Breast epithelium (tissue), 4 donors: ENCODE measurements around the gene MOGAT3. TPM values are rescaled to one million over a fixed set of nuclear protein-coding genes. Genes with fewer than 3 reads are reported as not detected.

Source experiments
- DNase-seq, 2 donors: peaks; one replicate each; pipeline ENCODE4 v3.0.0-alpha.2; 2019; ENCODE audit warnings: low spot score in 2 of 2
- H3K27ac ChIP-seq, 2 donors: fragments of 200-600 bp; sonication (generic) in 1 of 2; one replicate each; pipeline ENCODE4 v1.5.1; 2016 to 2019; ENCODE audit warnings: mild to moderate bottlenecking in 1 of 2
- H3K27me3 ChIP-seq, 2 donors: fragments of 200-600 bp; sonication (generic) in 1 of 2; one replicate each; pipeline versions ENCODE4 v1.5.1 to v1.6.0; 2017 to 2019; ENCODE audit warnings: control low read depth in 1 of 2, mild to moderate bottlenecking in 1 of 2
- H3K36me3 ChIP-seq: fragments of 200-600 bp; one replicate; pipeline ENCODE4 v1.5.1; 2019
- H3K4me1 ChIP-seq, 2 donors: fragments of 200-600 bp; sonication (generic); one replicate each; pipeline ENCODE4 v1.5.1; 2016 to 2019; ENCODE audit warnings: control low read depth in 1 of 2
- H3K4me3 ChIP-seq, 3 donors: fragments of 200-600 bp; sonication (generic); 1 replicate in 2 of 3; 2 replicates in 1 of 3; pipeline ENCODE4 v1.5.1; 2016 to 2019; ENCODE audit warnings: mild to moderate bottlenecking in 3 of 3, moderate library complexity in 2 of 3
- H3K9me3 ChIP-seq, 2 donors: fragments of 200-600 bp; sonication (generic) in 1 of 2; one replicate each; pipeline ENCODE4 v1.5.1; 2016 to 2019; ENCODE audit warnings: control low read depth in 1 of 2
- CTCF ChIP-seq, 3 donors: fragments of 450-650 bp; IDR thresholded peaks; one replicate each; pipeline ENCODE4 v1.5.1; 2016 to 2017; ENCODE audit warnings: antibody characterized with exemption in 3 of 3, mild to moderate bottlenecking in 3 of 3, moderate library complexity in 3 of 3
- POLR2A ChIP-seq: fragments of 450-650 bp; IDR thresholded peaks from one replicate; pipeline ENCODE4 v1.6.1; 2016; ENCODE audit warnings: antibody characterized with exemption, mild to moderate bottlenecking, moderate library complexity
- POLR2AphosphoS5 ChIP-seq, 3 donors: sonication (generic); formaldehyde crosslinking; IDR thresholded peaks; one replicate each; pipeline ENCODE4 v1.6.1; 2017; ENCODE audit warnings: antibody characterized with exemption in 3 of 3
- intact Hi-C: fragments of 100-400 bp; cut with DNase I; formaldehyde crosslinking; loops from one replicate; pipeline ENCODE4 v1.15.1; 2023; ENCODE audit warnings: low total_unique reads
- total RNA-seq, 3 donors: library from RNA; depleted of rRNA; stranded (reverse); fragments of >200 nt; gene quantifications; one replicate each; pipeline ENCODE4 v1.1.0, GENCODE V29; 2016

The MOGAT3 gene
- total RNA-seq, 3 donors from 2014 or later = 2.6 TPM; not detected in 2

DNA sequence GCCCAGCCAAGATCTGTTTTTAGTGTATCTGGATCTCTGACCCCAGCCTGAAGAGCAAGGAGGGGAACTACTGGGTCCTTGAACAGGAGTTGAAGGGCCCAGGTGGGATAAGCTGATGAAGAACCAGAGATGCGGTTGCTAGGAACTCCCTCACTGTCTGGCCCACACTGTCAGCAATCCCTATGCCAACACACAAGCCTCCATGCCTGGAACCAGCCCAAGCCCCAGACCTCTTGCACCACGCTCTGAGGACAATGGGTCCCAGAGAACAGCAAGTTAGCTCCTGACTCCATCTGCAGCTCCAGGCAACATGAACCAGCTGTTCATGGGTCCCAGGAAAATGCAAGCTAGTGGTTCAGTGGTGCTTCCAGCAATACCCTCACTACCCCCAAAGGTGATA lies 23.2 kb downstream of the MOGAT3 start:
- Histone ChIP-seq H3K27me3 (peaks cover 17 to 84% of the 10 kb centered on the region in 2 donors), H3K4me3 (no peak overlapping the region), H3K9me3 (no peaks in the 10 kb centered on the region), H3K4me1 (peaks cover 0 to 10% of the 10 kb centered on the region in 2 donors), H3K27ac (no peak overlapping the region), H3K36me3 (no peaks in the 10 kb centered on the region)
- DNase-seq = no peak
- intact Hi-C loops = no loop called here
- TF ChIP-seq POLR2AphosphoS5 (IDR thresholded peaks at IDR 0.05) (no peak), POLR2A (no peak), CTCF (IDR thresholded peaks at IDR 0.05) (no peak)

GRCh38 chr7:101175664-101176063 lies 25.2 kb downstream of the MOGAT3 start:
- H3K27ac ChIP-seq = no peak overlapping the region
- no peaks in the 10 kb centered on the region for H3K36me3 ChIP-seq
- H3K27me3 ChIP-seq = peaks cover 26 to 95% of the 10 kb centered on the region in 2 donors
- H3K4me3 ChIP-seq = no peak overlapping the region
- no peak for DNase-seq
- TF ChIP-seq POLR2AphosphoS5 (IDR thresholded peaks at IDR 0.05) = no peak
- intact Hi-C loops = no loop called here
- no peaks in the 10 kb centered on the region for H3K9me3 ChIP-seq
- H3K4me1 ChIP-seq = peaks cover 0 to 17% of the 10 kb centered on the region in 2 donors

DNA sequence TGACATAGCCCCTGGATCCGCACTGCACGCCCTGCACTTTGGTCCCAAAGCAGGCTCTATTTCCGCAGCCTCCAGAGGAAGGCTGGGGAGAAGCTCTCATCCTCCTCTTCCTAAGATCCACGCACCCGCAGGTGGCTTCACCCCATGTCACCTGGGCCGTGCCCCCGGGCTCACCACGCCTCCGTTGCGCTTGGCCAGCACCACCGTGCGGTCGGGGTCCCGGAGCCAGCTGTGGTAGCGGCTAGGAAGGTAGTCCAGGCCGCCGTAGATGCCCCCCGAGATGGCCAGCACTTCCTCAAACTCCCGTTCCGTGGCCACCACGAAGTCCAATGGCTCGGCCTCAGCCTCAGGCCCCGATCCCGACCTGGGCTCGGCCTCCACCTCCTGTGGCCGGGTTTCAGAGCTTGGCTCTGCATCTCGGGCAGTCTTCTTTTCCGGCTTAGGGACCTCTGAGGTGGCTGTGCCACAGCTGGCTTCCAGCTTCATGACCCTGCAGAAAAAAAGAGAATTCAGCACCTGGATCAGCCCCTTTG lies 26.4 kb downstream of the MOGAT3 start:
- Histone ChIP-seq H3K27ac (no peak overlapping the region), H3K27me3 (peaks cover 21 to 95% of the 10 kb centered on the region in 2 donors), H3K4me1 (peaks cover 0 to 9% of the 10 kb centered on the region in 2 donors), H3K4me3 (no peak overlapping the region), H3K36me3 (no peaks in the 10 kb centered on the region), H3K9me3 (no peaks in the 10 kb centered on the region)
- no peak for DNase-seq
- intact Hi-C loops = no loop called here
- no peak for TF ChIP-seq CTCF (IDR thresholded peaks at IDR 0.05)
- no peak for TF ChIP-seq POLR2A
- TF ChIP-seq POLR2AphosphoS5 (IDR thresholded peaks at IDR 0.05) = no peak

DNA sequence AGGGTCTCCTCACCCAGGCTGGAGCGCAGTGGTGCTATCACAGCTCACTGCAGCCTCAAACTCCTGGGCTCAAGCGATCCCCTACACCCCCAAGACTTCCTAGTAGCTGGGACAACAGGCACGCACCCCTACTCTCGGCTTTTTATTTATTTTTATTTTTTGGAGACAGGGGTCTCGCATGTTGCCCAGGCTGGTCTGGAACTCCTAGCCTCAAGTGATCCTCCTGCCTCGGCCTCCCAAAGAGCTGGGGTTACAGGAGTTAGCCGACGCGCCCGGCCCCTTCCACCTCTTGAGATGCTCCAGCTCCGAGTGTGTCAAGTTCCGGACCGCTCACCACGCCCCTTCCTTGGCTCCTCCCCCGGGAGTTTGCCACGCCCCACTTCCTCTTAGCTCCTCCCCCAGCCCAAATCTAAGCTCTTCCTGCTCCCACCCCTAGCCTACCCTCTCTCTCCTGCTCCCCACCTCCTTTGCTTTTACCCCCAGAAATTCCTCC lies 27.0 kb downstream of the MOGAT3 start:
- TF ChIP-seq POLR2AphosphoS5 (IDR thresholded peaks at IDR 0.05) = no peak
- no peak for TF ChIP-seq CTCF (IDR thresholded peaks at IDR 0.05)
- no peak for TF ChIP-seq POLR2A
- no peak for DNase-seq
- H3K4me3 ChIP-seq = peak overlapping the region in 1 of 3 donors; percentile 53
- peaks cover 0 to 9% of the 10 kb centered on the region in 2 donors for H3K4me1 ChIP-seq
- H3K9me3 ChIP-seq = no peaks in the 10 kb centered on the region
- intact Hi-C loops = no loop called here
- H3K36me3 ChIP-seq = no peaks in the 10 kb centered on the region
- H3K27ac ChIP-seq = no peak overlapping the region
- peaks cover 23 to 95% of the 10 kb centered on the region in 2 donors for H3K27me3 ChIP-seq

DNA sequence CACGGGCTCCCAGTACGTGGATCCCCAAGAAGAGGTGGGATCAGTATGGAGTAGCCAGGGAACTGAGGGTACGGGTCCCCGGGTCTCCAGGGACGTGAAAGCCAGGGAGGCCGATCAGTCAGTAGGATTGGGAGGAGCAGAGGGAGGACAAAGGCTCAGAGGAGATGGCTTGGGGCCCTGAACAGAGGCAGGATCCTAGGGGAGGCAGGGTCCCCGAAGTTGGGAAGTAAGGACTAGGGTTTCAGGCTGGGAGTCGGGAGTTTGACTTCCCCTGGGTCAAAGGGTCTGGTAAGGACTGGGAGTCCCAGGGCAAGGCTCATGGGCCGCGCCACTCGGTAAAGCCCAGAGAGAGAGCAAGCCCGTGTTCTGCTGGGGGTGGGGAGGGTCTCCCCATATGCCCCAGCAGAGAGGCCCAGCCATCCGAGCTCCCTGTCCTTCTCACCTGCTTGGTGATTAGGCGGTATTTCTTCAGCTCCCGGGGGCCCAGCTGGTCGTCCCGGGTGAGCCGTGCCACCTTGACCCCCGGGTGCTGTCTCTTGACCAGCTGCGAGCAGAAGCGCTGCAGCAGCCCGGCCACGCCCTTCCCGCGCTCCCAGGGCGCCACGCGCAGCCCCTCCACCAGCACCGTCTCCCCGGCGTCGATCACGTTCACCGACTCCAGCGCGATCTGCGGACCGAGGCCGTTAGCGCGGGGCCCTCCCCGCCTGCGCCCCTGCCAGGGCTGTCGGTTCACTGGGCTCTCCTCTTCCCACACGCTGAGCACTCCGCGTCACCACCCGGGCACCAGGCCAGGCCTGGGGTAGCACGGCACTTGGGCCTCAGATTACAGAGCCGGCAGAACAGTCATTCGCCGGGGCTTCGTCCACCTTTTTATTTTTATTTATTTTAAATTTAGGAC lies 27.7 kb downstream of the MOGAT3 start:
- peaks cover 0 to 9% of the 10 kb centered on the region in 2 donors for H3K4me1 ChIP-seq
- intact Hi-C loops = no loop called here
- H3K36me3 ChIP-seq = no peaks in the 10 kb centered on the region
- DNase-seq = peak in 1 of 2 donors; percentile 31
- no peak for TF ChIP-seq POLR2A
- no peak for TF ChIP-seq CTCF (IDR thresholded peaks at IDR 0.05)
- no peak for TF ChIP-seq POLR2AphosphoS5 (IDR thresholded peaks at IDR 0.05)
- no peaks in the 10 kb centered on the region for H3K9me3 ChIP-seq
- no peak overlapping the region for H3K27ac ChIP-seq
- H3K4me3 ChIP-seq = peak overlapping the region in 2 of 3 donors; percentile 15 to 53
- peaks cover 26 to 97% of the 10 kb centered on the region in 2 donors for H3K27me3 ChIP-seq
